ENCODE data around the gene NRXN3.

The NRXN3 gene

DNA sequence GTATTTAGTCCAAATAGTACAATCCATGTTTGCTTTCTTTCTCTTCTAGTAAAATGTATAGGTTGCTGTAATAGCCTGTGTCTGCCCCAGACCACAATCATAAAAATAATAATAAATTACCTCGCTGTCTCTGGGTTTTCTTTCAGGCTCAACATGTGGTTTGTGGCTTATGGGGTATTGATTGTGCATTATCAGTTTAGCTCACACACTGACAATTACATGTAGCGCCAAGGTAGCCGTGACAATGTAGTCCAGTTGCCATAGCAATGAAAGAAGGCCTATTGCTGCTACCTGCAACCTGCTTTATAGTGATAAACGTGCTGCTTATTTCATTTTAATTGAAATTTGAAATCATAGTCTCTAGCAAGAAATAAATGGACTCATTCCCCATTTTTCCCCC, 1009.8 kb downstream of the NRXN3 start:
- no peak for DNase-seq

DNA sequence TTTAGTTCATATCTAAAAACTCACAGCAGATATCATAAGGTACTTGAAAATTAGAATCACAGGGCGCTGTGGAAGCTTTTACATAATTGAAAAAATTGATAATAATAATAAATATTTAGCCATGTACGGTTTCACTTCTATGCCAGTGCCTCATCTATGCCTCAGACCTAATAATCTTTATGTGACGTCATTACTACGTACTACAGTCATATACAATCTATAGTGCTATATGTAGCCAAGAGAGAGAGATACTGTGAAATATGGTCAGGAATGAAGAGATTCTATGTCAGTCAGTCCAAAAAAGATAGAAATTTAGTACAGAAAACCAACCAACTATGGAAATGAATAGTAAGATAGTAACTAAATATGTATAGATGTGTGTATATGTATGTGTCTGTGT, 1010.5 kb downstream of the NRXN3 start:
- DNase-seq: no peak

DNA sequence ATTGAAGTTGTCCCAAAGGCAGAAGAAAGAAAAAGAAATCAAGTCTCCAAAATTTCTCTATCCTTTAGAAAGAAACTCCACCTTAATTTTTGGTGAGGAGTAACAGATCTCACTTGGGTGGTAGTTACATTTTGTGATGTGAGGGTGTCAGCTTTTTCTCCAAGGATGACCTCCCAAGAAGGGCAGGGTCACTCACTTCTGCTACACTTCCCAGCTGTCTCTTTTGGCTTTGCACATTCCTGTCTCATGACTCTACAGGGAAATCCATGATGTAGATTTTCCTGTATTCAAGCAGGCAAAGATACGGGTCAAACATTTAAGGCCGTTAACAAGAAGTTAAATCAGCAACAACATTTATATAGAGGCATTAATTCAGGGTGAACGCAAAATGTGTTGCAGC, 1016.4 kb downstream of the NRXN3 start:
- DNase-seq: no peak

DNA sequence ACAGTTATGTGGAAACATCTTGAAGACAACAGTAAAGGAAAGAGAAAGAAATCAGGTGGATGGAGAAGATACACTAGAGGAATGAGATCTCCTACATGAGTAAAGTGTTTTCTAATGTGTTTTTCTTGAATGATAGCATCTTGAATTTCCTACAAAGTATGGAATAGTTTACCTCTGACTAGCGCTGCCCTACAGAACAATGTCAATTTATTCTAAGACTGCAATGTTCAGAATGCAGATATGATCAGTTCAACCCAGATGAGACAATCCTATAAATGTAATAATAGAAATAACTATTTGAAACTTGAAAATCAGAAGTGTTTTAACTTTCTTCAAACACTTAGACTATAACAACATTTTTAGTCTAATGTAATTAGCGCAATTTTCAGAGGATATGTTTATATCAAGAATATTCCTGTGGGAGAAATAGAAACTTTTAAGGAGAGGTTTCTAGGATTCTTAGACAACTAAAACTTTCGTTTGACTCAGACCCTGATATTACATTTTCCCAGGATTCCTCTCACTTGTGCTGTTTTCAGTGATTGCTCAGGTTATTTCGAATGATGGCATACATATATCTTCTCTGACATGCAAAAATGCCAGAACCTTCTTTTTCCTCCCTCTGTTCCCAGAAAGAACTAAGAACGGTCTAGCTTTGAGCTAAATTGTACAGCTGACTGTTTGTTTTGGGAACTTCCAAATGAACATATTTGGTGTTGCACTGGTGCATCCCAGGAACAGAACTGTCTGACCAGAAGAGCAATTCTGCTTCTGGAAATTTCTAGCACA, 1023.7 kb downstream of the NRXN3 start:
- no peak for DNase-seq

DNA sequence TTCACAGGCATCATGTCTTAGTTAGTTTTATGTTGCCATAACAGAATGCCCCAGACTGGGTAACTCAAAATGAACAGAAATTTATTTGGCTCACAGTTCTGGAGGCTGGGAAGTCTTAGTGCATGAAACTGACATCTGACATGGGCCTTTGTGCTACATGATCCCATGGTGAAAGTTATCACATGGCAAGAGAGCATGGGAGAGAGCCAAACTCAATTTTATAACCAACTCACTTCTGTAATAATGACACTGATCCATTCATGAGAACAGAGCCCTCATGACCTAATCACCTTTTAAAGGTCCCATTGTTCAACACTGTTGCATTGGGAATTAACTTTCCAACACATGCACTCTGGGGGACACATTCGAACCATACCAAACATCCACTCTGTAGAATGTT, 1026.0 kb downstream of the NRXN3 start:
- no peak for DNase-seq

DNA sequence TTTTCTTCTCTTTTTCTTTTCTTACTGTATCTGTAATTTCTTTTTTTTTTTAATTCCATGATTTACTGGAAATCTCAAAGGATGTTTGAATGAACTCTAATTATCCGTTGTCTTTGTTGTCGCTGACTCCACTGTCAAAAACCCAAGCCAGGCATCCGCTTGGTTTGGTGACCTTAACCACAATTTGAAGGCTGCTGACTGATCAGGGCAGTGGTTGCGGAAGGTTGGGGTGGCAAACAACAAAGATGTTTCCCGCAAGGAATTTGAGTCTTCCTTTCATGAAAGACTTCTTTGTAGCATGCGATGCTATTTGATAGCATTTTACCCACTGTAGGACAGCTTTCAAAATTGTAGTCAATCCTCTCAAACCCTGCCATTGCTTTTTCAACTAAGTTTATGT, 1027.3 kb downstream of the NRXN3 start:
- no peak for DNase-seq

DNA sequence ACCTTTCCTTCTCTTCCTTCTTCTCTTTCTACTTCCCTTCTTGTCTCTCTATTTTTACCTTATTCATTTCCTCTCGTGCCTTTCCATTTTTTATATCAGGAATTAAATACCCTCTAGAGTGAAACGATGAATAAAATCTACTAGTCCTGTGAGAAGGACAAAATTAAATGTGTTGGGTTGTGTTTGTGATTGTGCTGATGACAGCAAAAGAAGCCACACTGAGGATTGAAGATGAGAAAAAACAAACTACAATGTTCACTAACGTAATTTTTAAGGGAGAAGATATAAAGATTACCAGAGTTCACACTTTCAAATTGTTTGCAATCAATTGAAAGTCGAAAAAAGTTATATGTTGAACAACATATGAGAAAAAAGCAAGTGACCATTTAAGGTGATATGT, 1029.0 kb downstream of the NRXN3 start:
- DNase-seq: no peak

DNA sequence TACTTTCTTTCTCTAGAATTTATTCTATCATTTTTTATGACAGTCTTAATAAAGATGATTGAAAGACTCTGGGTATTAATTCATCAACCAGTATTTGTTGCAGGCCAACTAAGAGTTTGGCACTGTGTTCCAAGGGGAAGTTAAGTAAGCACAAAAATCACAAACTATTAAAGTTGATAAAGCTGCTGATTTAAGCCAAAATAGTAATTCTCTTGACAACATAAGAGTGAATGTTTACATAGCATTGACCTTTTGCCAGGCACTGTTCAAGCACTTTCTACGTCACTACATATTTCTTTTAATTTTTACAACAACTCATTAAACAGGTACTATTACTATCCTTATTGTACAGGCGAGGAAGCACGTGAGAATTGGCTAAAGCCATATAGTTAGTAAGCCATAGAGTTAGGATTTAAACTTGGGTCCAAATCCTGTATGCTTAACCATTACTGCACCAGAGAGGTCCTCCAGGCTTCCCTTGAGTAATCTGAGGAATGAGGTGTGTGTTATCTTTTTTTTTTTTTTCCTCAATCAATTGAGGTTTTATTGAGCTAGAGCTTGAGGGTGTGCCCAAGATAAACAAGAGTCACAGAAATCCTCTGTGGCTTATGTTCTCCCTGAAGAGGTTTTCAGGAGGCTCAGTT, 1031.5 kb downstream of the NRXN3 start:
- no peak for DNase-seq

DNA sequence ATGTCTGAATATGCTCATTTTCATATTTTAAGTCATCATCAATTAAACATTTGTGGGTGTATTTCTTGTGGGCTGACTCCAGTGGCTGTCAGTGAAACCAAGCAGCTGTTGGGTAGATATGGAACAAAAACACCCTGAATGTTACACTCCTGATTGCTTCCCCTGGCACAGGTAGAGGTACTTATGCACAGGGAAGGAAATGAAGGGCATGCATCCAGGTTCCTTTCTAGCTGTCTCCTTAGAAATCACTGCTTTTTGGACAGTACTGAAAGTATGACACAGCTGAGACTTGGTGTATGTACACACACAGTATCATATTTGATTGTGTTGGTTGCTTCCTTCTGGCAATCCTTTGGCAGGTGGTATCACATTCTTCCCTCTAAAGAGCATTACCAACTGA, 1034.4 kb downstream of the NRXN3 start:
- no peak for DNase-seq

DNA sequence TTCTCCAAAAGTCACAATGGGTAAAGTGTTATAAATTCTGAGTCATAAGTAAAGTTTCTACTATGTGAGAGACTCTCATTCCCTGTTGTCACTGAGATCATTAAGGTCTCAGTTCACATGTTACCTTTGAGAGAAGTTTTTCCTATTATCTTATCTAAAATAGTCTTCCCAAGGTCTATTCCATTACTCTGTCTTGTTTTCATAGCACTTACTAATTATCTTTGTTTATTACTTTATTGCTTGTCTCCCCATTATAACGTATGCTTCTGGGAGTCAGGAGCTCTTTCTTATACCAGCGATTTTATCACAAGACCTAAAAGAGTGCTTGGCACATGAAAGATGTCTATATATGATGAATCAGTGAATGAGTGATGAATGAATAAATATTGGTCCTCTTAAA, 1039.2 kb downstream of the NRXN3 start:
- DNase-seq: no peak

DNA sequence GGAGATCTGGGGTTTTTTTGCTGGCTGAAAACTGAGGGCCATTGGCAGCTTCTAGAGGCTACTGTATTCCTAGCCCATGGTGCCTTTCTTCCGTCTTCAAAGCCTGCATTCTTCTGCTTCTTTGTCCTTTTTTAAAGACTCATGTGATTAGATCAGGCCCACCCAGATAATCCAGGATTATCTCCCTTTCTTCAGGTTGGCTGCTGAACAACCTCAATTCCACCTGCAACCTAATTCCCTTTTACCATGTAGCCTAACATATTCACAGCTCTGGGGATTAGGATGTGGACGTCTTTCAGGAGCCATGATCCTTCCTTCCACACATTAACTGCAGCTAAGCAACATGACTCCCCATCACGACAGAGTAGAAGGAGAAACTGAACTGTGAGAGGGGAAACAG, 1055.6 kb downstream of the NRXN3 start:
- peak in 1 of 2 experiments; percentile 10 for DNase-seq

DNA sequence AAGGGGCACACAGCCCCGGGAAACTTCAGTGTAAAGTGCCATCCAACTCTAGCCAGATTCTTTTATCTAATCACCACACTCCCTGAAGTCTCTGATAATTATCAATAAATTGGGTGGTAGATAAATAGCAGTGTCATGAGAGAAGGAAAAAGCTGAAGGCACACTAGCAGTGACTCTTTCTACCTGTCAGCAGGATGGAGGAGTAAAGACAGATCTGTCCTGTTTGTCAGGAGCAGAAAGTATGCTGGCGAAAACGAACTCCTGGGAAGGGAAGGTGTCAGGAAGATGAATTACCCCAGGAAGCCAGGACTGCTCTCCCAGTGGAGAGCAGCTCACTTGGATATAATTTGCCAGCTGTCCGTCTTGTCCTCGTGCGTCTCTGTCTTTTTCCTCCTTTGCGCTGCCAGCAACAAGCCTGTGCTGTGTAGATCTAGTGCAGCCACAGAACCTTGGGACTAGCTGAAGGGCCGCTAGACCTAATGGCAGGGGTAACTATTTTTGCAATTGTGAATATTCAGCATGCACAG, 1059.3 kb downstream of the NRXN3 start:
- peak; percentile 88 to 93 for DNase-seq

DNA sequence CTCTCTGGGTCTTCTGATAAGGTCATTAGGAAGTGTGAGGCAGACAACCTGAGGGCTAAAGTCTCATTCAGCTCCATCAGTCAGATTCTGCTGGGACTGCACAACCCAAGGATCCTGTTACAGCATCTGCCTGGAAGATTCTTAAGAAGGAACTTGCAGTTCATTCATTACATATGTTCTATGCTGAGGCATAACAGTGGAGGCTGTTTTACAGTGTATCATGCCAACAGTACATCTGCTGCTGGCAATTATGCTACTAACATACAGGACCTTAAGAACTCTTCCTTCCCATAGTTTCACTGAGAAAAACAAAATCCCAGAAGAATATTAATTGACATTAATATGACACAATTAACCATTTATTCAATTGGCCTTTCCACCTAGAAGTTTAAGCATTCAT, 1072.5 kb downstream of the NRXN3 start:
- peak in 1 of 2 experiments; percentile 55 for DNase-seq

DNA sequence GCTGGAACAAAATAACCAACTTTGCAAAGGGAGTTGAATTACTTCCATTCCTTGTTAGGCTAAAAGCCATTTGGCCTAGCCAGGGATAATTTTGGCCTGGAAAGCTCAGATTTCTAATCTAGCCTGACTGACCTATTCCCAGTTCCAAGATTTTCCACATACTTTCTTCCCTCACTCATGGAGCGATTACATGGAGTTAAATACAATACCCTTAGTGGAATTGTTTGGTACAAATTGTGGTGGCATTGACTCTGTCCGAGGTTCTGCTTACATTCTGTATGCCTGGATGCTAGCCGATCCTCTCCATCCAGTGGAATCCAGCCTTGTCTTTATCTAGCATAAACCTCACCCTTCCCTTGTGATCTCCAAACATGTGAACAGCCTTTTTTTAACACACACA, 1076.0 kb downstream of the NRXN3 start:
- no peak for DNase-seq

DNA sequence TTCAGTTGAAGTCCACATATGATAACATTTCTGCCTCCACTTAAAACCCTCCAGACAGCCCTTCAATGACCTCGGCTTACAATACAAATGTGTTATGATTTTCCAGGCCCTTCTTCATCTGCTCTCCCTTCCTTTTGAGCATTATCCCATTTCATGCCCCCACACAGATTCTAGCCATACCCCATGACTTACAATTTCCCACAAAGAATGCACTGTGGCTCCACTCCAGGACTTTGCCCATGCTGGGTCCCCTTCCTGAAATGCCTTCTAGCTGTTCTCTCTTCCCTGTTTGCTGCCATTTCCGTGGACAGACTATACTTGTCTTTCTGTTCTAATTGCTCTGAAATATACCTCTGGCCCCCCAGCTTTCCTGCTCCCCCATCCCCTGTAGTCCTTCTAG, 1078.0 kb downstream of the NRXN3 start:
- no peak for DNase-seq

DNA sequence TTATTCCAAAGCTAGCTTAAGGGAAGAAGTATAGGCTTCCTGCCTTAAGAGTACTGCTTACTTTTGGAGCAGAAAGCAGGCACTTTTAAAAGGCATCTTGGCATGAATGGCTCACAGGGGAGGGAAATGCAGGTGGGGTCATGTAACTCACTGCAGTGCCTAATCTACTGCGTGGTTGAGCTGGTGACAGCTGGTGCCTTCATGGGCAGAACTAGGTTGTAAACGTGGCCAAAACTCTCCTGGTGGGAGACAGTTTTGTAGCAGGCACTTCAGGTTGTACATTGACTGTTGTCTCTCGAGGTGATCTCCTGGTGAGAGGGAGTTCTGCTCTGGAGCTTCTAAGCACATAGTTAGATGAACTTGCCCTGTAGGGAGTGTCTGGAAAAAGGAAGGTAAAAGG, 1078.6 kb downstream of the NRXN3 start:
- DNase-seq: peak in 1 of 2 experiments; percentile 7

DNA sequence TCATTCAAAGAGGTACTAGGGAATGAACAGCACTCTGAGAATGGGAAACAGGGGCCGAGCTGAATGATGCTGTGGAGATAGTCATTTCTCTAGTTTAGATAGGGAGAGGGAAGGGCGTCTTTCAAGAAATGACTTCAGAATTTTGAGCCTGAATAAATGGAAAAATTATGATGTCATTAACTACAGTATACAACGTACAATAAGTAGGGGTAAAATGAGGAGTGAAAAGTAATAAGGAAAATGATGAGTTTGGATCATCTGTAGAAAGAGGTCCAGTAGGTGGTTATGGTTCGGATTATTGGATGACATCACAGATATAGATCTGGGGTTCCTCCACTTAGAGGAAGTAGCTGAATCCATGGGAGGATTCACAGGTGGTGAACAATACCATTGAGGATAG, 1081.1 kb downstream of the NRXN3 start:
- no peak for DNase-seq

DNA sequence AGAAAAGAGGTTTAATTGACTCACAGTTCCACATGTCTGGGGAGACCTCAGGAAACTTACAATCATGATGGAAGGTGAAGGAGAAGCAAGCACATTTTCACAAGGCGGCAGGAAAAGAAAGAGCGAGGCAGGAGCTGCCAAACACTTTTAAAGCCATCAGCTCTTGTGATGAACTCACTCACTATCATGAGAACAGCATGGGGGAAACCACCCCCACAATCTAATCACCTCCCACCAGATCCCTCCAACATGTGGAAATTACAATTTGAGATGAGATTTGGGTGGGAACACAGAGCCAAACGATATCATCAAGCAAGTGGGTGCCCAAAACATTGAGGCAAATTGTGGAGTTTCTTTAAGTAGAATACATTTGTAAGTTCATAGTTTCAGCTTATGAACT, 1083.4 kb downstream of the NRXN3 start:
- DNase-seq: no peak

DNA sequence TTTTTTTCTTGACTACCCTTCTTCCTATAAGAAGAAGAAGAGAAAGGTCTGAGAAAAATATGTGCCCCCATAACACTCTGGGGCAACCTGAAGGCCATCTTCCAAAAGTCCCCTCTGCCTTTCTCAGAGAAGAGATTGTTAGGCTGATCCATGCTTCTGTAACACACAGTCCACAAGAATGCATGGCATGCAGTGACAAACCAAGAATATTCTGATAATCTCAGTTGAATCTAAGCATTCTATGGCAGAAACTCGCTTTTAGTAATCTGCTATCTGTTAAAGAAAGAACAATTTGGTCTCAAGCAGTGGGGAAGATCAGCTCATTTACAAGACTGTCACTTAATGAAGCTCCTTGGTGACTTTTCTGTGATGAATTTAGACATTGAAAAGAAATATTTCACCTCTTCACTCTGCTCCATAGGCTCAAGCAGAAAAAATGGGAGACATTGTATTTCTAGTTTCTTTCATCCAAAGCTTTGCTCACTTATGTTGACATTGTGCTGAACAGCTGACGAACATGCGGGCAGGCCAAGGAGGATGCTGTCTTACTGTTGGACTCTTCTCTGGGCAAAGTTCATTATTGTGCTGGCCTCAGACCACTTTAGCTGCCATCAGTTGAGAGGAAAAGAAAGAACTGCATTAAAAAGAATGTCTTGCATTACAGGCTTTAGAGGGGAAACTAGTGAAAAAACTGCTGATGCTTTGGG, 1084.0 kb downstream of the NRXN3 start:
- DNase-seq: no peak

DNA sequence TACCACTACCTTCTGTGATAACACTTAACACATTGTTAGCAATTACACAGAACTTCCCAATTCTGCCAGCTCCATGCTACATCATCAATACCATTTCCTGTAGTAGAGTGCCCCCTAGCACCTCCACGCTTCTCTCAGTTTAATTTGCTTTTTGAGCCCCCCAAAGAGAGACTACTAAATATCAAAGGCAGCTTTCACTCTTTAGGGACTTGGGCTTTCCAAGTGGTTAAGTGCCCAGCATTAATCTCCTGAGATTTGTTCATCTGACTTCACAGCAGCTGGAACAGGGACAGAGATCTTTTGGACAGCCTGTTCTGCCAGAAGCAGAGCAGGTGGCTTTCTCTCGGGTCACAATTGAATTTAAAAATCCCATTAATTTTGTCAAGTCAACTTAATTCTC, 1086.2 kb downstream of the NRXN3 start:
- peak in 1 of 2 experiments; percentile 38 for DNase-seq

DNA sequence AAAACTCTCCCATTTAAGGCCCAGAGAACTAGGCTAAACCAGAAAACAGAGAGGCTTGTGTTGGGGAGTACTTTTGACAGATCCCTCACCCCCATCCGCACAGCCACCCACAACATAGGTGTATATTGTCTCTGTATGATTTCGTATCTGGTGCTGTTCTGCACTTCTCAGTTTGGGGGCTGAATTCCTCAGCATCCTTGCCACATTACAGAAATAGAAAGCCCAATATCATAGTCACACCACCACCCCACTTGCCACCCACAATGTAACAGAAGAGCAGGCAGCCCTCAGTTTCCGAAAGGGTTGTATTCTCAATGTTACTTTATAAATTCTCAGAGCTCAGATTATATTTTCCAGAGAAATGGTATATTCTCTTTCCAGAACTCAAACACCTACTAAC, 1090.2 kb downstream of the NRXN3 start:
- DNase-seq: no peak

DNA sequence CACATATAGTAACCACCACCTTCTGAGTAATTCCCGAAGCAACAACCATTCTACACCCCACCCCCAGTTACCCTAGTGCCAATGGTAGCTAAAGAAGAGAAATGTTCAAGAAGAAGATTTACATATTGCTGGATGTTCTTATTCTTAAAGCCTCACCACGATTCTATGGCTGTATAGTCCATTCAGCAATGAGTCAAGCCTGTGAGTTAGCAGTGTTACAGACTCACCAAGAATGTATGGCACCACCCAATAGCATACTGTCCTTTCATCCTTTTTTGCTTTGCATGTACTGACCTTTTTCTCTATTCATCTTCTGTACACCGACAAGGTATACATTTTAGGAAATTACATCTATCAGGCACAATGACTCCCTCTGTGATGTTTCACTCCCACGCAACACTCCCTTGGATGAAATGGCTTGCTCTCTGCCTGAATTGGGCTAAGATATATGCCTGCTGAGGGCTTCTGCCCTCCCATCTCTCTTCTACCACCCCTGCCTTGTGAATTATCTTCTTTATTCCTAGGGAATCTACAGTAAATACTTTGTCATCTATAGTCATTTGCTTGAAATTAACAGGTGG, 1095.3 kb downstream of the NRXN3 start:
- no peak for DNase-seq

DNA sequence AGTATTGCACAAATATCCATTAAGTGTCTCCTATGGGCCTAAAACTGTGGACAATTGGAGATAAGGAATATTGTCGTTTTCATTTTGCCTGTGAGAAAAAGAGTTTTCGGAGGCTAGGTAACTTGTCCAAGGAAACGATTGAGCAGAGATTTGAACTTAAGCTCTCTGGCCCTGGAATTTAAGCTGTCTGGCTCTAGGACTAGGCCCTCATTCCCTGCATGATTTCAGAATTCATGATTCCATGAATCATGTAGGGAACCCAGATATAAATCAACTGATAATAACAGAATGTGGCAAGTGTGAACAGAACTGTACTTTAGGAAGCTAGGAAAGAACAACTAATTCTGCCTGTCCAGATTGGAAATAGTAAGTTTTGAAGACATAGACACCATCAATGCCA, 1100.2 kb downstream of the NRXN3 start:
- DNase-seq: no peak

DNA sequence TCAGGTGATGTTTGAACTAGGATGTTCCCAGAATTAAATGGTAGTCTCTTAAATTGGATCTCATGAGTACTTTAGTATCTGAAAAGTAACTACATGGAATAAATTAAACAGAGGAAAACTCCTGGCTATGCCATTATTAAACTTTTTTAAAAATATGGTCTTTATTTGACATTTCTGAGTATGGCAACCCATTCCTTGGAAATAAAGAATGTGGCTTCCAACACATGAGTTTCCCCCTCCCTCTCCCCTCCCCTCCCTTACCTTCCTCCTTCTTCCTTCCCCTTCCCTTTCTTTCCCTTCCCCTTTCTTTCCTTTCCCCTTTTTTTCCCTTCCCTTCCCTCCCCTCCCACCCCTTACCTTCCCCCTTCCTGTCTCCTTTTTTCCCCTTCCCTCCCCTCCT, 1100.9 kb downstream of the NRXN3 start:
- DNase-seq: no peak

Measured in NCI-H446 (cell line).